SK-N-SH treated with all-trans-retinoic acid at 6 μM for 48 hours (cell line): ENCODE measurements around the gene KDM2B.

ENCODE experiments used
- ATAC-seq: fragments of 200-7000 bp; cut with Tn5 transposase; 3 replicates; pipeline ENCODE4 v1.9.1; 2020; ENCODE audit warnings: mild to moderate bottlenecking, moderate library complexity
- ARNTL ChIP-seq: fragments of 450-650 bp; formaldehyde crosslinking; IDR thresholded peaks from 2 replicates; pipeline ENCODE4 v1.5.0; 2020; ENCODE audit warnings: low read depth, mild to moderate bottlenecking, moderate library complexity, borderline replicate concordance
- BACH2 ChIP-seq: fragments of 250-450 bp; sonication (Bioruptor Pico); IDR thresholded peaks from 2 replicates; pipeline ENCODE4 v1.9.0; 2021; ENCODE audit warnings: mild to moderate bottlenecking, borderline replicate concordance
- CREB5 ChIP-seq: fragments of 250-450 bp; sonication (Bioruptor Pico); IDR thresholded peaks from 2 replicates; pipeline ENCODE4 v1.5.1; 2020; ENCODE audit warnings: low read depth, mild to moderate bottlenecking, moderate library complexity
- CSDC2 ChIP-seq: fragments of 250-450 bp; sonication (Bioruptor Pico); IDR thresholded peaks from 2 replicates; pipeline ENCODE4 v1.5.0; 2020; ENCODE audit warnings: mild to moderate bottlenecking, moderate library complexity
- CSRNP3 ChIP-seq: fragments of 250-450 bp; sonication (Bioruptor Pico); IDR thresholded peaks from 2 replicates; pipeline ENCODE4 v1.5.1; 2021; ENCODE audit warnings: mild to moderate bottlenecking, moderate library complexity
- ESRRG ChIP-seq: fragments of 250-450 bp; sonication (Bioruptor Pico); IDR thresholded peaks from 2 replicates; pipeline ENCODE4 v1.6.1; 2021; ENCODE audit warnings: mild to moderate bottlenecking
- GLIS3 ChIP-seq: fragments of 250-450 bp; sonication (Bioruptor Pico); IDR thresholded peaks from 2 replicates; pipeline ENCODE4 v1.5.0; 2020; ENCODE audit warnings: mild to moderate bottlenecking, moderate library complexity
- ISL1 ChIP-seq: fragments of 250-450 bp; sonication (Bioruptor Pico); IDR thresholded peaks from 2 replicates; pipeline ENCODE4 v2.1.2; 2022; ENCODE audit warnings: mild to moderate bottlenecking, moderate library complexity
- PATZ1 ChIP-seq: fragments of 250-450 bp; sonication (Bioruptor Pico); IDR thresholded peaks from 2 replicates; pipeline ENCODE4 v1.8.0; 2020; ENCODE audit warnings: mild to moderate bottlenecking, moderate library complexity, borderline replicate concordance
- PPARA ChIP-seq: fragments of 250-450 bp; sonication (Bioruptor Pico); IDR thresholded peaks from 2 replicates; pipeline ENCODE4 v1.5.0; 2020; ENCODE audit warnings: mild to moderate bottlenecking, borderline replicate concordance
- RARB ChIP-seq: fragments of 250-450 bp; sonication (Bioruptor Pico); IDR thresholded peaks from 2 replicates; pipeline ENCODE4 v1.8.0; 2021; ENCODE audit warnings: mild to moderate bottlenecking, moderate library complexity
- SNAI2 ChIP-seq: fragments of 250-450 bp; sonication (Bioruptor Pico); IDR thresholded peaks from 2 replicates; pipeline ENCODE4 v1.5.0; 2020; ENCODE audit warnings: mild to moderate bottlenecking, moderate library complexity
- TCF4 ChIP-seq: fragments of 250-450 bp; sonication (Bioruptor Pico); IDR thresholded peaks from 2 replicates; pipeline ENCODE4 v1.8.0; 2021; ENCODE audit warnings: mild to moderate bottlenecking, moderate library complexity, borderline replicate concordance
- TOX ChIP-seq: fragments of 250-450 bp; sonication (Bioruptor Pico); IDR thresholded peaks from 2 replicates; pipeline ENCODE4 v1.8.0; 2021; ENCODE audit warnings: mild to moderate bottlenecking, moderate library complexity, borderline replicate concordance
- ZFP3 ChIP-seq: fragments of 250-450 bp; sonication (Bioruptor Pico); IDR thresholded peaks from 2 replicates; pipeline ENCODE4 v1.5.0; 2020; ENCODE audit warnings: mild to moderate bottlenecking, moderate library complexity
- ZFP30 ChIP-seq: fragments of 450-650 bp; formaldehyde crosslinking; IDR thresholded peaks from 2 replicates; pipeline ENCODE4 v1.5.0; 2022; ENCODE audit warnings: mild to moderate bottlenecking, moderate library complexity
- ZNF565 ChIP-seq: fragments of 450-650 bp; formaldehyde crosslinking; conservative IDR thresholded peaks from 2 replicates; pipeline ENCODE4 v1.5.0; 2020; ENCODE audit warnings: low read depth, mild to moderate bottlenecking, moderate library complexity
- ZNF70 ChIP-seq: fragments of 450-650 bp; formaldehyde crosslinking; IDR thresholded peaks from 2 replicates; pipeline ENCODE4 v1.5.0; 2020; ENCODE audit warnings: mild to moderate bottlenecking, moderate library complexity
- ZNF8 ChIP-seq: fragments of 450-650 bp; formaldehyde crosslinking; IDR thresholded peaks from 2 replicates; pipeline ENCODE4 v1.5.0; 2020; ENCODE audit warnings: mild to moderate bottlenecking, moderate library complexity
- TF ChIP-seq, protein P1 (sequence below): fragments of 250-450 bp; sonication (Bioruptor Pico); IDR thresholded peaks from 2 replicates; pipeline ENCODE4 v1.8.0; 2021; ENCODE audit warnings: low read depth, mild to moderate bottlenecking, moderate library complexity, borderline replicate concordance
- TF ChIP-seq, protein P2 (sequence below): fragments of 250-450 bp; sonication (Bioruptor Pico); IDR thresholded peaks from 2 replicates; pipeline ENCODE4 v1.5.0; 2020; ENCODE audit warnings: mild to moderate bottlenecking, moderate library complexity

KDM2B gene

GRCh38 chr12:121455766-121456420, 124.9 kb downstream of the KDM2B start:
- no peak for ATAC-seq

GRCh38 chr12:121454921-121455320, 125.9 kb downstream of the KDM2B start:
- no peak for ATAC-seq
- TF ChIP-seq CSRNP3 (no peak), TOX (CRISPR knock-in tag) (no peak), PPARA (CRISPR knock-in tag) (no peak), TCF4 (CRISPR knock-in tag) (no peak), CSDC2 (CRISPR knock-in tag) (no peak), ESRRG (CRISPR knock-in tag) (no peak), GLIS3 (CRISPR knock-in tag) (no peak), ARNTL (CRISPR knock-in tag) (no peak), ZNF8 (CRISPR knock-in tag) (no peak)

More at GRCh38 chr12:121455766-121456420, 124.9 kb downstream of the KDM2B start:
- TF ChIP-seq ZNF70 (CRISPR knock-in tag) = no peak
- TF ChIP-seq, protein P1, sequence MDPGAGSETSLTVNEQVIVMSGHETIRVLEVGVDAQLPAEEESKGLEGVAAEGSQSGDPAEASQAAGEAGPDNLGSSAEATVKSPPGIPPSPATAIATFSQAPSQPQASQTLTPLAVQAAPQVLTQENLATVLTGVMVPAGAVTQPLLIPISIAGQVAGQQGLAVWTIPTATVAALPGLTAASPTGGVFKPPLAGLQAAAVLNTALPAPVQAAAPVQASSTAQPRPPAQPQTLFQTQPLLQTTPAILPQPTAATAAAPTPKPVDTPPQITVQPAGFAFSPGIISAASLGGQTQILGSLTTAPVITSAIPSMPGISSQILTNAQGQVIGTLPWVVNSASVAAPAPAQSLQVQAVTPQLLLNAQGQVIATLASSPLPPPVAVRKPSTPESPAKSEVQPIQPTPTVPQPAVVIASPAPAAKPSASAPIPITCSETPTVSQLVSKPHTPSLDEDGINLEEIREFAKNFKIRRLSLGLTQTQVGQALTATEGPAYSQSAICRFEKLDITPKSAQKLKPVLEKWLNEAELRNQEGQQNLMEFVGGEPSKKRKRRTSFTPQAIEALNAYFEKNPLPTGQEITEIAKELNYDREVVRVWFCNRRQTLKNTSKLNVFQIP (CRISPR knock-in tag) = no peak
- TF ChIP-seq ZNF565 = no peak
- no peak for TF ChIP-seq ISL1 (CRISPR knock-in tag)
- no peak for TF ChIP-seq ZFP30 (CRISPR knock-in tag)
- TF ChIP-seq PPARA (CRISPR knock-in tag) = no peak
- TF ChIP-seq SNAI2 (CRISPR knock-in tag) = no peak
- TF ChIP-seq ESRRG (CRISPR knock-in tag) = no peak
- TF ChIP-seq PATZ1 (CRISPR knock-in tag) = no peak
- TF ChIP-seq, protein P2, sequence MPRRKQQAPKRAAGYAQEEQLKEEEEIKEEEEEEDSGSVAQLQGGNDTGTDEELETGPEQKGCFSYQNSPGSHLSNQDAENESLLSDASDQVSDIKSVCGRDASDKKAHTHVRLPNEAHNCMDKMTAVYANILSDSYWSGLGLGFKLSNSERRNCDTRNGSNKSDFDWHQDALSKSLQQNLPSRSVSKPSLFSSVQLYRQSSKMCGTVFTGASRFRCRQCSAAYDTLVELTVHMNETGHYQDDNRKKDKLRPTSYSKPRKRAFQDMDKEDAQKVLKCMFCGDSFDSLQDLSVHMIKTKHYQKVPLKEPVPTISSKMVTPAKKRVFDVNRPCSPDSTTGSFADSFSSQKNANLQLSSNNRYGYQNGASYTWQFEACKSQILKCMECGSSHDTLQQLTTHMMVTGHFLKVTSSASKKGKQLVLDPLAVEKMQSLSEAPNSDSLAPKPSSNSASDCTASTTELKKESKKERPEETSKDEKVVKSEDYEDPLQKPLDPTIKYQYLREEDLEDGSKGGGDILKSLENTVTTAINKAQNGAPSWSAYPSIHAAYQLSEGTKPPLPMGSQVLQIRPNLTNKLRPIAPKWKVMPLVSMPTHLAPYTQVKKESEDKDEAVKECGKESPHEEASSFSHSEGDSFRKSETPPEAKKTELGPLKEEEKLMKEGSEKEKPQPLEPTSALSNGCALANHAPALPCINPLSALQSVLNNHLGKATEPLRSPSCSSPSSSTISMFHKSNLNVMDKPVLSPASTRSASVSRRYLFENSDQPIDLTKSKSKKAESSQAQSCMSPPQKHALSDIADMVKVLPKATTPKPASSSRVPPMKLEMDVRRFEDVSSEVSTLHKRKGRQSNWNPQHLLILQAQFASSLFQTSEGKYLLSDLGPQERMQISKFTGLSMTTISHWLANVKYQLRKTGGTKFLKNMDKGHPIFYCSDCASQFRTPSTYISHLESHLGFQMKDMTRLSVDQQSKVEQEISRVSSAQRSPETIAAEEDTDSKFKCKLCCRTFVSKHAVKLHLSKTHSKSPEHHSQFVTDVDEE (CRISPR knock-in tag) = no peak
- no peak for TF ChIP-seq ARNTL (CRISPR knock-in tag)
- no peak for TF ChIP-seq CSDC2 (CRISPR knock-in tag)
- no peak for TF ChIP-seq CREB5 (CRISPR knock-in tag)
- no peak for TF ChIP-seq CSRNP3
- no peak for TF ChIP-seq ZFP3
- TF ChIP-seq BACH2 = no peak
- no peak for TF ChIP-seq ZNF8 (CRISPR knock-in tag)
- TF ChIP-seq TOX (CRISPR knock-in tag) = no peak
- TF ChIP-seq TCF4 (CRISPR knock-in tag) = no peak
- TF ChIP-seq RARB = no peak
